Neural cell (in vitro differentiated cells): Measurements from ENCODE around the gene SMS. TPM values are rescaled to one million over a fixed set of nuclear protein-coding genes. Genes with fewer than 3 reads are reported as not detected.

ENCODE experiments used
- H2AFZ ChIP-seq: fragments of 200-600, 300-800 bp; sonication (generic), shearing (Covaris generic); 2 replicates; pipeline ENCODE4 v1.6.0; 2014; ENCODE audit warnings: low read depth, mild to moderate bottlenecking, antibody characterized with exemption, low read length, moderate library complexity
- H3F3A ChIP-seq: fragments of 200-600 bp; shearing (Covaris generic); 2 replicates; pipeline ENCODE4 v1.6.1; 2016; ENCODE audit warnings: mild to moderate bottlenecking, moderate library complexity, mixed read lengths, antibody characterized with exemption, low read length; ENCODE audit not compliant: insufficient read depth, poor library complexity, severe bottlenecking
- H3K27ac ChIP-seq: fragments of 200-600, 300-800 bp; sonication (generic), shearing (Covaris generic); 2 replicates; pipeline ENCODE4 v1.5.1; 2014; ENCODE audit warnings: mild to moderate bottlenecking, low read length, moderate library complexity
- H3K27me3 ChIP-seq: fragments of 300-800, 200-600 bp; sonication (generic), shearing (Covaris generic); 2 replicates; pipeline ENCODE4 v1.6.0; 2014; ENCODE audit warnings: mild to moderate bottlenecking, low read depth, low read length, moderate library complexity; ENCODE audit not compliant: insufficient read depth
- H3K36me3 ChIP-seq: fragments of 300-800, 200-600 bp; sonication (generic), shearing (Covaris generic); 2 replicates; pipeline ENCODE4 v1.5.1; 2014; ENCODE audit warnings: mild to moderate bottlenecking, antibody characterized with exemption, low read length, moderate library complexity; ENCODE audit not compliant: insufficient read depth
- H3K4me2 ChIP-seq: fragments of 300-800, 200-600 bp; sonication (generic), shearing (Covaris generic); 2 replicates; pipeline ENCODE4 v1.6.0; 2014; ENCODE audit warnings: mild to moderate bottlenecking, low read length
- H3K4me3 ChIP-seq: fragments of 300-800, 200-600 bp; sonication (generic), shearing (Covaris generic); 2 replicates; pipeline ENCODE4 v1.5.1; 2014; ENCODE audit warnings: mild to moderate bottlenecking, low read length, moderate library complexity
- H3K79me2 ChIP-seq: fragments of 200-600 bp; shearing (Covaris generic); replicated peaks from 2 replicates; pipeline ENCODE4 v1.6.0; 2014; ENCODE audit warnings: mild to moderate bottlenecking, low read length, moderate library complexity; ENCODE audit not compliant: insufficient read depth
- H3K9ac ChIP-seq: fragments of 300-800, 200-600 bp; sonication (generic), shearing (Covaris generic); 2 replicates; pipeline ENCODE4 v1.6.1; 2016; ENCODE audit warnings: mild to moderate bottlenecking, low read length, mixed read lengths
- H3K9me2 ChIP-seq: fragments of 200-600 bp; shearing (Covaris generic); 2 replicates; pipeline ENCODE4 v1.6.1; 2016; ENCODE audit warnings: mild to moderate bottlenecking, low read length, mixed read lengths; ENCODE audit not compliant: insufficient read depth
- H3K9me3 ChIP-seq: fragments of 200-600, 300-800 bp; sonication (generic), shearing (Covaris generic); 2 replicates; pipeline ENCODE4 v1.6.1; 2016; ENCODE audit warnings: mild to moderate bottlenecking, mixed run types, low read length, moderate library complexity, mixed read lengths
- H4K20me1 ChIP-seq: fragments of 200-600 bp; shearing (Covaris generic); 2 replicates; pipeline ENCODE4 v1.6.1; 2016; ENCODE audit warnings: mild to moderate bottlenecking, mixed run types; ENCODE audit not compliant: insufficient read depth
- CTCF ChIP-seq: fragments of 450-650 bp; IDR thresholded peaks from 2 replicates; pipeline ENCODE4 v1.5.1; 2014; ENCODE audit warnings: antibody characterized with exemption, mild to moderate bottlenecking, moderate library complexity; ENCODE audit not compliant: poor library complexity, severe bottlenecking
- EP300 ChIP-seq: fragments of 450-650 bp; conservative IDR thresholded peaks from 2 replicates; pipeline ENCODE4 v1.6.1; 2014; ENCODE audit warnings: antibody characterized with exemption, mild to moderate bottlenecking, moderate library complexity; ENCODE audit not compliant: poor library complexity, severe bottlenecking
- EZH2 ChIP-seq: fragments of 200-600, 300-800 bp; shearing (Covaris generic), sonication (generic); IDR thresholded peaks from 2 replicates; pipeline ENCODE4 v1.6.1; 2014; ENCODE audit warnings: antibody characterized with exemption, low read length, borderline replicate concordance, mild to moderate bottlenecking; ENCODE audit not compliant: insufficient read depth, poor library complexity, severe bottlenecking
- MXI1 ChIP-seq: fragments of 450-650 bp; conservative IDR thresholded peaks from 2 replicates; pipeline ENCODE4 v1.6.1; 2014; ENCODE audit warnings: antibody characterized with exemption, mild to moderate bottlenecking; ENCODE audit not compliant: poor library complexity, severe bottlenecking
- POLR2AphosphoS5 ChIP-seq: IDR thresholded peaks from 2 replicates; pipeline ENCODE4 v1.6.1; 2012
- RAD21 ChIP-seq: fragments of 450-650 bp; conservative IDR thresholded peaks from 2 replicates; pipeline ENCODE4 v1.6.1; 2014; ENCODE audit warnings: antibody characterized with exemption, mild to moderate bottlenecking, moderate library complexity
- SMC3 ChIP-seq: fragments of 450-650 bp; conservative IDR thresholded peaks from 2 replicates; pipeline ENCODE4 v1.6.1; 2014; ENCODE audit warnings: antibody characterized with exemption, mild to moderate bottlenecking, moderate library complexity; ENCODE audit not compliant: poor library complexity
- TAF1 ChIP-seq: IDR thresholded peaks from 2 replicates; pipeline ENCODE4 v1.6.1; 2012; ENCODE audit warnings: low read depth
- polyA plus RNA-seq: library from polyadenylated mRNA; depleted of rRNA; stranded (reverse); fragments of >200 nt; gene quantifications from 2 replicates; pipeline ENCODE4 v1.2.3, GENCODE V29; 2014
- TF ChIP-seq, protein P1 (sequence below): IDR thresholded peaks from 2 replicates; pipeline ENCODE4 v1.6.1; 2012; ENCODE audit warnings: borderline replicate concordance

Gene SMS
- polyA plus RNA-seq, 1 donor from 2014 or later, result 101 TPM

GRCh38 chrX:21972046-21972445 is 31.5 kb downstream of the SMS start (continued):
- TF ChIP-seq CTCF (no peak), POLR2AphosphoS5 (no peak)

GRCh38 chrX:21972721-21973120 is 32.2 kb downstream of the SMS start:
- Histone ChIP-seq H3K27ac (no peak overlapping the region), H2AFZ (no peak overlapping the region), H3K27me3 (no peaks in the 10 kb centered on the region), H4K20me1 (no peaks in the 10 kb centered on the region), H3K9ac (no peak overlapping the region), H3F3A (no peaks in the 10 kb centered on the region), H3K79me2 (no peaks in the 10 kb centered on the region), H3K9me2 (no peaks in the 10 kb centered on the region), H3K36me3 (no peaks in the 10 kb centered on the region), H3K9me3 (no peaks in the 10 kb centered on the region), H3K4me2 (no peak overlapping the region), H3K4me3 (no peak overlapping the region)
- TF ChIP-seq SMC3 (no peak), RAD21 (no peak), EZH2 (no peak), MXI1 (no peak), POLR2AphosphoS5 (no peak), TAF1 (no peak), CTCF (no peak), EP300 (no peak)
- TF ChIP-seq, protein P1, sequence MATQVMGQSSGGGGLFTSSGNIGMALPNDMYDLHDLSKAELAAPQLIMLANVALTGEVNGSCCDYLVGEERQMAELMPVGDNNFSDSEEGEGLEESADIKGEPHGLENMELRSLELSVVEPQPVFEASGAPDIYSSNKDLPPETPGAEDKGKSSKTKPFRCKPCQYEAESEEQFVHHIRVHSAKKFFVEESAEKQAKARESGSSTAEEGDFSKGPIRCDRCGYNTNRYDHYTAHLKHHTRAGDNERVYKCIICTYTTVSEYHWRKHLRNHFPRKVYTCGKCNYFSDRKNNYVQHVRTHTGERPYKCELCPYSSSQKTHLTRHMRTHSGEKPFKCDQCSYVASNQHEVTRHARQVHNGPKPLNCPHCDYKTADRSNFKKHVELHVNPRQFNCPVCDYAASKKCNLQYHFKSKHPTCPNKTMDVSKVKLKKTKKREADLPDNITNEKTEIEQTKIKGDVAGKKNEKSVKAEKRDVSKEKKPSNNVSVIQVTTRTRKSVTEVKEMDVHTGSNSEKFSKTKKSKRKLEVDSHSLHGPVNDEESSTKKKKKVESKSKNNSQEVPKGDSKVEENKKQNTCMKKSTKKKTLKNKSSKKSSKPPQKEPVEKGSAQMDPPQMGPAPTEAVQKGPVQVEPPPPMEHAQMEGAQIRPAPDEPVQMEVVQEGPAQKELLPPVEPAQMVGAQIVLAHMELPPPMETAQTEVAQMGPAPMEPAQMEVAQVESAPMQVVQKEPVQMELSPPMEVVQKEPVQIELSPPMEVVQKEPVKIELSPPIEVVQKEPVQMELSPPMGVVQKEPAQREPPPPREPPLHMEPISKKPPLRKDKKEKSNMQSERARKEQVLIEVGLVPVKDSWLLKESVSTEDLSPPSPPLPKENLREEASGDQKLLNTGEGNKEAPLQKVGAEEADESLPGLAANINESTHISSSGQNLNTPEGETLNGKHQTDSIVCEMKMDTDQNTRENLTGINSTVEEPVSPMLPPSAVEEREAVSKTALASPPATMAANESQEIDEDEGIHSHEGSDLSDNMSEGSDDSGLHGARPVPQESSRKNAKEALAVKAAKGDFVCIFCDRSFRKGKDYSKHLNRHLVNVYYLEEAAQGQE, result no peak
